ENCODE data around the gene CDH4. TPM values are rescaled to one million over a fixed set of nuclear protein-coding genes. Genes with fewer than 3 reads are reported as not detected.
"Not testable (repeated sequence)": the region's sequence is repeated elsewhere in the genome, so short reads cannot be mapped to it uniquely, and the experiment has no call there.

The CDH4 gene
- total RNA-seq, 1 donor from 2014 or later, result 0.06 TPM

GRCh38 chr20:61978491-61978890, 726.4 kb downstream of the CDH4 start:
- TF ChIP-seq CTCF (IDR thresholded peaks at IDR 0.05), result no peak
- peaks cover 47% of the 10 kb centered on the region for H3K36me3 ChIP-seq
- no peaks in the 10 kb centered on the region for H3K9me3 ChIP-seq
- no peaks in the 10 kb centered on the region for H3K4me1 ChIP-seq
- intact Hi-C loops (cut with DNase I), result no loop called here
- no peak for DNase-seq
- no peak overlapping the region for H3K4me3 ChIP-seq
- no peak overlapping the region for H3K27ac ChIP-seq
- no peaks in the 10 kb centered on the region for H3K27me3 ChIP-seq (ENCODE audit: low read depth)
- no peak for ATAC-seq

- no peak for DNase-seq
- Histone ChIP-seq H3K4me3 (no peak overlapping the region), H3K4me1 (no peaks in the 10 kb centered on the region), H3K36me3 (peaks cover 47% of the 10 kb centered on the region), H3K27me3 (ENCODE audit: low read depth) (no peaks in the 10 kb centered on the region), H3K27ac (no peak overlapping the region), H3K9me3 (no peaks in the 10 kb centered on the region)
- ATAC-seq, result no peak
- TF ChIP-seq CTCF (IDR thresholded peaks at IDR 0.05), result no peak
- intact Hi-C loops (cut with DNase I), result no loop called here
These were observed 727.0 kb downstream of the CDH4 start for GRCh38 chr20:61979090-61979489.

DNA sequence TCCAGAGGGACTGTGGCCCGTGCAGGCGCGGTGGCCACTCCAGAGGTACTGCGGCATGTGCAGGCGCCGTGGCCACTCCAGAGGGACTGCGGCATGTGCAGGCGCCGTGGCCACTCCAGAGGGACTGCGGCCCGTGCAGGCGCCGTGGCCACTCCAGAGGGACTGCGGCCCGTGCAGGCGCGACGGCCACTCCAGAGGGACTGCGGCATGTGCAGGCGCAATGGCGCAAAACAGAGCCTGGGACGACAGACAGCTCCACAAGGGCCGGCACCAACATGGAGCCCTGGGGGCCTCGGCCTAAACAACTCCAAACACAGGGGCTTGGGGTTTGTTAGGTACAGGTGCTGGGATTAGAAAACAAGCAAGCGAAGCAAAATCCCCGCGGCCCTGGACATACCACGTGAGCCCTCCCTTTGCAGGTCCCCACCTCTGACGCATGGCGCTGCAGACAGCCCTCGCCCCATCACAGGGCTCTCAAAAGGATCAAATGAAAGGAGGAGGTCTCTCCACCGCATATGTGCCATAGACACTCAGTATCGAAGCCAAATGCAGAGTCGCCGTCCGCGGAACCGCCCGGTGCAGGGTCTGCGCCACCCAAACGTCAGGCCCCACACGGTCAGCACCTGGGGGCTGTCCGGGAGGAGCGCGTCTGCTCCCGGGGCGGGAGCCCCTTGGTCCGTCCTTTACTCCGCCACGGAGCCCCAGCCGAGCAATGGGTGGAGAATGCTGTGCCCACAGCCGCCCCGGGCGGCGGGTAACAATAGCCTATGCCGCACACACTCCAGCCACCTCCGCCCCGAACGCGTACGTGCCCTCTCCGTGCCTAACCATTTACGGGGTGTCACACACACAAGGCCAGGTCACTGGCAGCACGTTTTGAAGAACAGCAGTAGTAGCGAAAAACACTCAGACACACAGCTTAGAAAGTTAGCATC, 727.9 kb downstream of the CDH4 start:
- DNase-seq, result no peak
- no peaks in the 10 kb centered on the region for H3K4me1 ChIP-seq
- H3K27me3 ChIP-seq (ENCODE audit: low read depth), result no peaks in the 10 kb centered on the region
- H3K27ac ChIP-seq, result no peak overlapping the region
- no peak overlapping the region for H3K4me3 ChIP-seq
- intact Hi-C loops (cut with DNase I), result no loop called here
- no peak for TF ChIP-seq CTCF (IDR thresholded peaks at IDR 0.05)
- ATAC-seq, result peak in 1 of 2 donors; percentile 29
- H3K9me3 ChIP-seq, result no peaks in the 10 kb centered on the region
- H3K36me3 ChIP-seq, result peaks cover 44% of the 10 kb centered on the region

GRCh38 chr20:61980647-61981583, 728.9 kb downstream of the CDH4 start:
- Histone ChIP-seq H3K36me3 (peaks cover 35% of the 10 kb centered on the region), H3K9me3 (no peaks in the 10 kb centered on the region), H3K4me3 (no peak overlapping the region), H3K27me3 (ENCODE audit: low read depth) (no peaks in the 10 kb centered on the region), H3K27ac (no peak overlapping the region), H3K4me1 (no peaks in the 10 kb centered on the region)
- peak; percentile 41 for TF ChIP-seq CTCF (IDR thresholded peaks at IDR 0.05)
- intact Hi-C loops (cut with DNase I), result no loop called here
- ATAC-seq (peak; percentile 68 to 70), DNase-seq (no peak)

DNA sequence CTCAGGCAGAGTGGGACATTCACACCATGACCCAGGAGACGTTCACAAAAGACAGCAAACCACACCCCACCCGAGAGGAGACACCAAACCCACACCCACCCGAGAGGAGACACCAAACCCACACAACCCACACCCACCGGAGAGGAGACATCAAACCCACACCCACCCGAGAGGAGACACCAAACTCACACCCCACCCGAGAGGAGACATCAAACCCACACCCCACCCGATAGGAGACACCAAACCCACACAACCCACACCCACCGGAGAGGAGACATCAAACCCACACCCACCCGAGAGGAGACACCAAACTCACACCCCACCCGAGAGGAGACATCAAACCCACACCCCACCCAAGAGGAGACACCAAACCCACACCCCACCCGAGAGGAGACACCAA, 729.6 kb downstream of the CDH4 start:
- H3K27ac ChIP-seq; DNase-seq; ATAC-seq; H3K27me3 ChIP-seq (ENCODE audit: low read depth); H3K9me3 ChIP-seq; H3K4me1 ChIP-seq; intact Hi-C loops (cut with DNase I); H3K4me3 ChIP-seq: not testable (repeated sequence)
- H3K36me3 ChIP-seq, result peaks cover 31% of the 10 kb centered on the region
